ENCODE data around the gene PSEN2. TPM values are rescaled to one million over a fixed set of nuclear protein-coding genes. Genes with fewer than 3 reads are reported as not detected.

The PSEN2 gene
- total and polyA plus RNA-seq, 9 of the 15 experiments (the other 6 are each of a cell fraction or from before 2014, with no cell fraction given), result 2.3 to 21.5 (median 13.7) TPM

DNA sequence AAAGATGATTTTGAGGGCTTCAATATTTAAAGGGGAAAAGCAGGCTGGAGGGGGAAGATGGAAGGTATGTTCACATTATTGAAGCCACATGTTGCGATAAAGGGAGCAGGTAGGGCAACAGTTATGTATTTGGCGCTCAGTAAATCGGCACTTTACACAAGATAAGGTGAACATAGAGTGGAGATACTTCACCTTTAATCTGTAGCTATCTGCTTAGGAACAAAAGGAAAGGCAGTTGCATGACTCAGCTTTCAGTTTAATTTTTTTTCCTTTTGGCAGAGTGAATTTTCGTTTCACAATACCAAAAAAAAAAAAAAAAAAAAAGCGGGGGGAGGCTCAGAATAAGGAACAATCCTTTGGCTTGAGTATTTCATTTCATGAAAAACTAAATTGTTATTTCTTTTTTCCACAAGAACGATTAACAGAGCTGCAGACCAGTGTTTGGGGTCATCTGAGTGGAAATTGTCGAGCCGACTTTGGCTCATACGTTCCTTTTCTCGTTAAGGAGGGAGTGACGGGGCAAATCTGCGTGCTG is 68.6 kb downstream of the PSEN2 start:
- intact Hi-C loops (cut with micrococcal nuclease) (no loop called here), in situ Hi-C loops (cut with MboI) (no loop called here)
- ChIA-PET POLR2A (interaction anchor here (0.5 to 2.4 kb wide), 13 partner anchors 8 to 516 kb away, joined by 3 to 12 read pairs (median 4); no protein-coding TSS in a partner anchor), CTCF (ENCODE audit: low intra/inter-chr PET ratio) (no interaction called here)
- peak overlapping the region; percentile 95 for H2AFZ ChIP-seq (ENCODE audit: low read depth, low read length)
- no TSS peak for BruUV-seq (replicated peaks)
- H3K27ac ChIP-seq (ENCODE audit: extremely low read depth, low read depth, low read length), result peak overlapping the region; percentile 96
- no peaks in the 10 kb centered on the region for H3K27me3 ChIP-seq (ENCODE audit: control insufficient read depth in 2 of 2, insufficient read depth in 2 of 2, low read length in 2 of 2)
- no peaks in the 10 kb centered on the region for H3K9me1 ChIP-seq (ENCODE audit: control insufficient read depth, insufficient read depth, low read length)
- FAIRE-seq, result peak; percentile 76
- peak overlapping the region; percentile 86 to 96 for H3K9ac ChIP-seq (ENCODE audit: insufficient read depth in 1 of 2, low read depth in 2 of 2, low read length in 2 of 2)
- H3K79me2 ChIP-seq (ENCODE audit: control insufficient read depth, insufficient read depth, low read length), result peaks cover 33% of the 10 kb centered on the region
- H3K36me3 ChIP-seq (ENCODE audit: control insufficient read depth, insufficient read depth, low read length), result no peaks in the 10 kb centered on the region
- ATAC-seq, result no peak
- peaks cover 43% of the 10 kb centered on the region in 2 experiments for H3K4me1 ChIP-seq (replicated peaks in 1 of 2; ENCODE audit: control insufficient read depth in 2 of 2, insufficient read depth in 2 of 2, low read length in 2 of 2)
- peak overlapping the region; percentile 89 for H3K4me2 ChIP-seq (ENCODE audit: insufficient read depth, low read length)
- H3K4me3 ChIP-seq, result peak overlapping the region; percentile 54
- H3K9me3 ChIP-seq (replicated peaks; ENCODE audit: control insufficient read depth, insufficient read depth, low read depth, low read length), result peaks cover 5% of the 10 kb centered on the region
- WGBS (ENCODE audit: insufficient coverage, low coverage, missing lambda C conversion rate), result under 1% methylated on average over 11 of the region's 12 CpGs
- peak in 1 of 4 experiments; percentile 78 for DNase-seq (ENCODE audit: extremely low read depth in 1 of 4, low spot score in 3 of 4)
- H4K20me1 ChIP-seq (replicated peaks; ENCODE audit: control insufficient read depth, insufficient read depth, low read length), result peaks cover 4% of the 10 kb centered on the region; the same call in 1 of the 2 replicates
- TF ChIP-seq CBFA2T2 (conservative IDR thresholded peaks at IDR 0.05), result 0 out of 2 replicates have a peak, but pooled peaks have one; percentile 32
- no peak for TF ChIP-seq ZNF263 (CRISPR knock-in tag; IDR thresholded peaks at IDR 0.05; ENCODE audit: borderline replicate concordance)
- 0 out of 2 replicates have a peak, but pooled peaks have one; percentile 22 for TF ChIP-seq ZNF77 (CRISPR knock-in tag; IDR thresholded peaks at IDR 0.05)
- TF ChIP-seq, protein P1, sequence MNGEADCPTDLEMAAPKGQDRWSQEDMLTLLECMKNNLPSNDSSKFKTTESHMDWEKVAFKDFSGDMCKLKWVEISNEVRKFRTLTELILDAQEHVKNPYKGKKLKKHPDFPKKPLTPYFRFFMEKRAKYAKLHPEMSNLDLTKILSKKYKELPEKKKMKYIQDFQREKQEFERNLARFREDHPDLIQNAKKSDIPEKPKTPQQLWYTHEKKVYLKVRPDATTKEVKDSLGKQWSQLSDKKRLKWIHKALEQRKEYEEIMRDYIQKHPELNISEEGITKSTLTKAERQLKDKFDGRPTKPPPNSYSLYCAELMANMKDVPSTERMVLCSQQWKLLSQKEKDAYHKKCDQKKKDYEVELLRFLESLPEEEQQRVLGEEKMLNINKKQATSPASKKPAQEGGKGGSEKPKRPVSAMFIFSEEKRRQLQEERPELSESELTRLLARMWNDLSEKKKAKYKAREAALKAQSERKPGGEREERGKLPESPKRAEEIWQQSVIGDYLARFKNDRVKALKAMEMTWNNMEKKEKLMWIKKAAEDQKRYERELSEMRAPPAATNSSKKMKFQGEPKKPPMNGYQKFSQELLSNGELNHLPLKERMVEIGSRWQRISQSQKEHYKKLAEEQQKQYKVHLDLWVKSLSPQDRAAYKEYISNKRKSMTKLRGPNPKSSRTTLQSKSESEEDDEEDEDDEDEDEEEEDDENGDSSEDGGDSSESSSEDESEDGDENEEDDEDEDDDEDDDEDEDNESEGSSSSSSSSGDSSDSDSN (IDR thresholded peaks at IDR 0.05; ENCODE audit: borderline replicate concordance in 1 of 2, low read depth in 2 of 2, low read length in 2 of 2), result peak in 1 of 2 experiments; percentile 79; a peak in 1 of 4 replicates
- TF ChIP-seq LEF1 (IDR thresholded peaks at IDR 0.05), result peak; percentile 60; the same call in 1 of the 2 replicates
- peak; percentile 80; the same call in 1 of the 2 replicates for TF ChIP-seq DPF2 (IDR thresholded peaks at IDR 0.05)
- TF ChIP-seq ZNF354B (CRISPR knock-in tag; IDR thresholded peaks at IDR 0.05), result peak; percentile 23; the same call in 1 of the 2 replicates
- TF ChIP-seq, protein P2, sequence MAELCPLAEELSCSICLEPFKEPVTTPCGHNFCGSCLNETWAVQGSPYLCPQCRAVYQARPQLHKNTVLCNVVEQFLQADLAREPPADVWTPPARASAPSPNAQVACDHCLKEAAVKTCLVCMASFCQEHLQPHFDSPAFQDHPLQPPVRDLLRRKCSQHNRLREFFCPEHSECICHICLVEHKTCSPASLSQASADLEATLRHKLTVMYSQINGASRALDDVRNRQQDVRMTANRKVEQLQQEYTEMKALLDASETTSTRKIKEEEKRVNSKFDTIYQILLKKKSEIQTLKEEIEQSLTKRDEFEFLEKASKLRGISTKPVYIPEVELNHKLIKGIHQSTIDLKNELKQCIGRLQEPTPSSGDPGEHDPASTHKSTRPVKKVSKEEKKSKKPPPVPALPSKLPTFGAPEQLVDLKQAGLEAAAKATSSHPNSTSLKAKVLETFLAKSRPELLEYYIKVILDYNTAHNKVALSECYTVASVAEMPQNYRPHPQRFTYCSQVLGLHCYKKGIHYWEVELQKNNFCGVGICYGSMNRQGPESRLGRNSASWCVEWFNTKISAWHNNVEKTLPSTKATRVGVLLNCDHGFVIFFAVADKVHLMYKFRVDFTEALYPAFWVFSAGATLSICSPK (IDR thresholded peaks at IDR 0.05; ENCODE audit: borderline replicate concordance), result no peak
- TF ChIP-seq YY1 (IDR thresholded peaks at IDR 0.05; ENCODE audit: borderline replicate concordance in 1 of 3, control insufficient read depth in 1 of 3, extremely low read depth in 1 of 3, insufficient read depth in 3 of 3, insufficient read length in 1 of 3, insufficient replicate concordance in 2 of 3, low read depth in 1 of 3, low read length in 2 of 3), result no peak
- peak; percentile 30; the same call in 1 of the 2 replicates for TF ChIP-seq ZNF445 (CRISPR knock-in tag; IDR thresholded peaks at IDR 0.05; ENCODE audit: low read depth)
- peak; percentile 72 for TF ChIP-seq SMARCE1 (IDR thresholded peaks at IDR 0.05)
- TF ChIP-seq, protein P3, sequence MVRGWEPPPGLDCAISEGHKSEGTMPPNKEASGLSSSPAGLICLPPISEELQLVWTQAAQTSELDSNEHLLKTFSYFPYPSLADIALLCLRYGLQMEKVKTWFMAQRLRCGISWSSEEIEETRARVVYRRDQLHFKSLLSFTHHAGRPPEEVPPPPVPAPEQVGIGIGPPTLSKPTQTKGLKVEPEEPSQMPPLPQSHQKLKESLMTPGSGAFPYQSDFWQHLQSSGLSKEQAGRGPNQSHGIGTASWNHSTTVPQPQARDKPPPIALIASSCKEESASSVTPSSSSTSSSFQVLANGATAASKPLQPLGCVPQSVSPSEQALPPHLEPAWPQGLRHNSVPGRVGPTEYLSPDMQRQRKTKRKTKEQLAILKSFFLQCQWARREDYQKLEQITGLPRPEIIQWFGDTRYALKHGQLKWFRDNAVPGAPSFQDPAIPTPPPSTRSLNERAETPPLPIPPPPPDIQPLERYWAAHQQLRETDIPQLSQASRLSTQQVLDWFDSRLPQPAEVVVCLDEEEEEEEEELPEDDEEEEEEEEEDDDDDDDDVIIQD (CRISPR knock-in tag; IDR thresholded peaks at IDR 0.05), result no peak
- no peak for TF ChIP-seq MYNN (IDR thresholded peaks at IDR 0.05)
- no peak for TF ChIP-seq MYNN (CRISPR knock-in tag; IDR thresholded peaks at IDR 0.05)
- TF ChIP-seq JUN (IDR thresholded peaks at IDR 0.05; ENCODE audit: borderline replicate concordance, low read depth, low read length), result peak; percentile 19; the same call in 1 of the 2 replicates
- no peak for TF ChIP-seq JUN (CRISPR knock-in tag; IDR thresholded peaks at IDR 0.05; ENCODE audit: borderline replicate concordance)
- peak; percentile 83 for TF ChIP-seq SOX6 (IDR thresholded peaks at IDR 0.05)
- TF ChIP-seq NCOA4 (IDR thresholded peaks at IDR 0.05; ENCODE audit: partially characterized antibody), result no peak
